HUES48 (cell line): Measurements from ENCODE around the gene IFI44.

Source experiments
- H3K27ac ChIP-seq: one replicate; pipeline ENCODE4 v1.7.0; 2013; ENCODE audit warnings: low read depth, low read length, inconsistent platforms
- H3K27me3 ChIP-seq: 2 replicates; pipeline ENCODE4 v1.6.1; 2013; ENCODE audit warnings: mild to moderate bottlenecking, low read length; ENCODE audit not compliant: control insufficient read depth, insufficient read depth
- H3K36me3 ChIP-seq: 2 replicates; pipeline ENCODE4 v1.6.1; 2013; ENCODE audit warnings: low read length; ENCODE audit not compliant: control insufficient read depth, insufficient read depth
- H3K4me1 ChIP-seq: 2 replicates; pipeline ENCODE4 v1.6.1; 2013; ENCODE audit warnings: mild to moderate bottlenecking, low read length; ENCODE audit not compliant: control insufficient read depth, insufficient read depth
- H3K4me3 ChIP-seq: 2 replicates; pipeline ENCODE4 v1.5.1; 2013; ENCODE audit warnings: mild to moderate bottlenecking, low read depth, low read length
- H3K9ac ChIP-seq: 2 replicates; pipeline ENCODE4 v1.6.1; 2013; ENCODE audit warnings: mild to moderate bottlenecking, low read depth, low read length, moderate library complexity
- H3K9me3 ChIP-seq: 2 replicates; pipeline ENCODE4 v1.6.1; 2013; ENCODE audit warnings: low read length; ENCODE audit not compliant: control insufficient read depth, insufficient read depth

The IFI44 gene

DNA sequence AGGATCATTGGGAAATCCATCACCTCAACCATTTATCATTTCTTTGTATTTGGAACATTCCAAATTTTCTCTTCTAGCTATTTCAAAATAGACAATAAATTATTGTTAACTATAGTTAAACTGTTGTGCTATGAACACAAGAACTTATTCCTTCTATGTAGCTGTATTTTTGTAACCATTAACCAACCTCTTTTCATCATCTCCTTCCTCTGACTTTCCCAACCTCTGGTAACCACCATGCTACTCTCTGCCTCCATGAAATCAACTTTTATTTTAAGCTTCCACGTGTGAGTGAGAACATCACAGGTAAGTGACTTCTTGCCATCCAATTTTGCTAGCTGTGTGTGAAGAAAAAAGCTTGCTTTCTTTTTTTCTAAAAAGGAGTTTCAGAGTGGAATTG lies 29.0 kb upstream of the IFI44 start:
- Histone ChIP-seq H3K9ac (no peak overlapping the region), H3K36me3 (no peaks in the 10 kb centered on the region), H3K27ac (no peak overlapping the region), H3K9me3 (no peaks in the 10 kb centered on the region), H3K27me3 (no peaks in the 10 kb centered on the region), H3K4me3 (no peak overlapping the region), H3K4me1 (peaks cover 3% of the 10 kb centered on the region; the same call in 1 of the 2 replicates)

DNA sequence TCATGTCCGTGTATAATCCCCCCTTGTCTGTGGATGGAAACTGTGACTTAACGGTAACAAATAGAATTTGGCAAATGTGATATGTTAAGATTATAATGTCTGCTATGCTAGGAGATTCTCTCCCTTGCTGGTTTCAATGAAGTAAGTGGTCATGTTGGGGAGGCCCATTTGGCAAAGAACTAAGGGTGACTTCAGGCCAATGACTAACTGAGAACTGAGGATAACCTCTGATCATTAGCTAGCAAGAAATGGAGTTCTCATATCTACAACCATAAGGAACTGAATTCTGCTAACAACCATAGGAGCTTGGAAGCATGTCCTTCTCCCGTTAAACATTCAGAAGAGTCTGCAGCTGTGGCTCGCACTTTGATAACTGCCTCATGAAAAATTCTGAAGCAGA lies 27.1 kb upstream of the IFI44 start:
- Histone ChIP-seq H3K4me3 (no peak overlapping the region), H3K4me1 (peaks cover 3% of the 10 kb centered on the region; the same call in 1 of the 2 replicates), H3K9ac (no peak overlapping the region), H3K27ac (no peak overlapping the region), H3K27me3 (no peaks in the 10 kb centered on the region), H3K9me3 (no peaks in the 10 kb centered on the region), H3K36me3 (no peaks in the 10 kb centered on the region)

DNA sequence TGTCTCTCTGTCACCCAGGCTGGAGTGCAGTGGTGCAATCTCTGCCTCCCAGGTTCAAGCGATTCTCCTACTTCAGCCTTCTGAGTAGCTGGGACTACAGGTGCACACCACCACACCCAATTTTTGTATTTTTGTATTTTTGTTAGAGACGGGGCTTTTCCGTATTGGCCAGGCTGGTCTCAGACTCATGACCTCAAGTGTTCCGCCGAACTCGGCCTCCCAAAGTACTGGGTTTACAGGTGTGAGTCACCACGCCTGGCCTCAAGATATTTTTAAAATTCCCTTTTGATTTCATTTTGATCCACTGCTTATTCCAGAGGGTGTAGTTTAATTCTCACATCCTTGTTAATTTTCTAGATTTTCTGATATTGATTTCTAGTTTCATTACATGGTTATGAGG lies 25.6 kb upstream of the IFI44 start:
- Histone ChIP-seq H3K4me3 (no peak overlapping the region), H3K4me1 (peaks cover 3% of the 10 kb centered on the region; the same call in 1 of the 2 replicates), H3K9ac (no peak overlapping the region), H3K9me3 (no peaks in the 10 kb centered on the region), H3K27ac (no peak overlapping the region), H3K36me3 (no peaks in the 10 kb centered on the region), H3K27me3 (no peaks in the 10 kb centered on the region)

DNA sequence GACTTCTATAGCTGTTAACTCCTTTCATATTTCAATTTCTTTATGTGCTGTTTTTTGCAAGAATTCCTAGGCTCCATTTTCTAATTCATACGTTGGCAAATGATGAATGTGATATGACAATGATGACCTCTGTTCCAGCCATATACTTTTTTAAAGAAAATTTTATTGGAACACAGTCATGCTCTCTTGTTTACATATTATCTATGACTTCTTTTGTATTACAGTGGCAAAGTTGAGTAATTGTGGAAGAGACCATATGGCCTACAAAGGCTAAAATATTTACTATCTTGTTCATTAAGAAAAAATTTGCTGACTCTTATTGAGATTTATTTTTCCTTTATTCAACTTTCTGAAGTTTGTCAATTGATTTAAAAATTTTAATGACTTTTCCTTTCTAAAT lies 22.3 kb upstream of the IFI44 start:
- no peaks in the 10 kb centered on the region for H3K9me3 ChIP-seq
- no peaks in the 10 kb centered on the region for H3K36me3 ChIP-seq
- H3K27ac ChIP-seq: no peak overlapping the region
- H3K4me3 ChIP-seq: no peak overlapping the region
- H3K27me3 ChIP-seq: no peaks in the 10 kb centered on the region
- H3K9ac ChIP-seq: no peak overlapping the region
- peaks cover 3% of the 10 kb centered on the region; the same call in 1 of the 2 replicates for H3K4me1 ChIP-seq

DNA sequence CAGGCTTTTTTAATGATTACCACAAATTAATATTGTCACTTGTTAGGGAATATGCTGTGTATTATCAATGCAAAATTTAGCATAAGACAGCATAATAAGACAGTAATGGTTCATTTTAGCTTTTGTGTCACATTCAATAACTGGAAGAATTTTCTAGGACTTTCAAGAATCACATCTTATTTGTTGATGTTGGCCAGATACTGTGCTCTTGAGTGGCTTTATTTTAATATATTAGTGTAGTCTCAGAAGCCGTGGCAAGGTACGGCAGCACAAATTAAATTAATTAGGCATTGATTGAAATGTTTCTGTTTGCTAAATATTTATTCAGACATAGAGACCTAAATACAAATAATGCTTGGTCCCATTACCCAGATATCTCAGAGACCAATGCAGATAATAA lies 19.0 kb upstream of the IFI44 start:
- H3K27ac ChIP-seq: no peak overlapping the region
- no peaks in the 10 kb centered on the region for H3K27me3 ChIP-seq
- no peak overlapping the region for H3K4me3 ChIP-seq
- H3K9ac ChIP-seq: no peak overlapping the region
- no peaks in the 10 kb centered on the region for H3K9me3 ChIP-seq
- H3K36me3 ChIP-seq: no peaks in the 10 kb centered on the region
- no peaks in the 10 kb centered on the region for H3K4me1 ChIP-seq

DNA sequence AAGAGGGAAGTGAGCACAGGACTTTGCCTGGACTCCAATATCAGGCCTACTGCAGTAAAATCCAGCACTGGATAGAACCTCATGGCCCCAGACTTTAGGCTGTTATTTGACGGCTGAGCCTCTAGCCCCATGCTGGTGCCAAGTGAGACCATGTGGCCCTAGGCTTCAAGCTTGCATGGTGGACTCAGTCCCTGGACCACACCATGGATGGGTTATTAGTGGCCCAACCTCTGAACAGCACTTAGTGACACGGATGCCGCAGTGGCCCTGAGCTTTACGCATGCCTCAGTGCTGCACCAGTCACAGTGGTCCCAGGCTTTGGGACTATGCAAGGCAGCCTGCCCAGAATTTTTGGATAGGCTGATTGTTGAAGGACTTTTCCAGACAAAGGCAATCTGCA lies 16.4 kb upstream of the IFI44 start:
- Histone ChIP-seq H3K36me3 (no peaks in the 10 kb centered on the region), H3K4me3 (no peak overlapping the region), H3K27ac (no peak overlapping the region), H3K27me3 (no peaks in the 10 kb centered on the region), H3K4me1 (no peaks in the 10 kb centered on the region), H3K9me3 (no peaks in the 10 kb centered on the region), H3K9ac (no peak overlapping the region)

DNA sequence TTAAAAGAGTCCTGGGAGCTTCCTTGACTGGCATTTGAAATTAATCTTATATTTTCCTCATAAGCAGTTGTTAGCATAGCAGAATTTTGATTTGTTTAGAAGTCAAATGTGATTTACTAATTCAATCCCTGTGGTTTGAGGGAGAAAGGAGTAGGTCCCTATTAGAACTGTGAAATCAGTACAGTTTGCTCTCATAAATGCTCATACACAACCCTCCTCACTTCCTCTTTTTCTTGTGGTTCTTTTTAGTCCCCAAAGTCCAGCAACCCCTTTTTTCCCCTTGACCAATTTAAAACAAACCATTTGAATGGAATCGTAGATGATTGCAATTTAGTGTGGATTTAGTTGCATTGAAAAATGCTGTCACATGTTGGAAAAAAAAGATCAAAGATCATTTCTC lies 9.2 kb upstream of the IFI44 start:
- H3K4me1 ChIP-seq: no peaks in the 10 kb centered on the region
- no peaks in the 10 kb centered on the region for H3K27me3 ChIP-seq
- H3K9me3 ChIP-seq: no peaks in the 10 kb centered on the region
- H3K36me3 ChIP-seq: no peaks in the 10 kb centered on the region
- no peak overlapping the region for H3K9ac ChIP-seq
- no peak overlapping the region for H3K27ac ChIP-seq
- H3K4me3 ChIP-seq: no peak overlapping the region

DNA sequence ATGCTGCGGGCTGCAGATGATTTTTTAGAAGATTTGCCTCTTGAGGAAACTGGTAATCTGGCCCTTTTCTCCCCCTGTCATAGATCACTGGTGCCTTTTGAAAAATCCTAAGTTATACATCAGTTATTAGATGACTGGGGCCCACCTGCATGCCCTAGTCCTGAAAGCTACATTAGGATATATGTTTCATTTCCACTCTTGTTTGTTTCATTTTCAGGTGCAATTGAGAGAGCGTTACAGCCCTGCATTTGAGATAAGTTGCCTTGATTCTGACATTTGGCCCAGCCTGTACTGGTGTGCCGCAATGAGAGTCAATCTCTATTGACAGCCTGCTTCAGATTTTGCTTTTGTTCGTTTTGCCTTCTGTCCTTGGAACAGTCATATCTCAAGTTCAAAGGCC lies 8.1 kb upstream of the IFI44 start:
- no peaks in the 10 kb centered on the region for H3K27me3 ChIP-seq
- H3K4me1 ChIP-seq: no peaks in the 10 kb centered on the region
- H3K27ac ChIP-seq: no peak overlapping the region
- no peak overlapping the region for H3K9ac ChIP-seq
- no peaks in the 10 kb centered on the region for H3K9me3 ChIP-seq
- no peak overlapping the region for H3K4me3 ChIP-seq
- H3K36me3 ChIP-seq: no peaks in the 10 kb centered on the region

DNA sequence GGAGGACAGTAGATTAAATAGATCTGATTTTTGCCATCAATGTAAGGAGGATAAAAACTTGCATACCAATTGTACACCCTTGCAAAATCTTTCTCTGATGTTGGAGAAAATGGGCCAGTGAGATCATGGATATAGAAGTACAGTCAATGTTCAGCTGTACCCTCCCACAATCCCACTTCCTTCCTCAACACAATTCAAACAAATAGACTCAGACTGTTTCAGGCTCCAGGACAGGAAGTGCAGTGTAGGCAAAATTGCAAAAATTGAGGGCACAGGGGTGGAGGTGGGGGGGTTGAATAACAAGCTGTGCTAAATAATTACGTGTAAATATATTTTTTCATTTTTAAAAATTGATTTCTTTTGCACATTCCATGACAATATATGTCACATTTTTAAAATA lies 3.9 kb upstream of the IFI44 start:
- Histone ChIP-seq H3K27ac (no peak overlapping the region), H3K9me3 (peaks cover 8% of the 10 kb centered on the region; the same call in 1 of the 2 replicates), H3K36me3 (no peaks in the 10 kb centered on the region), H3K4me3 (no peak overlapping the region), H3K9ac (no peak overlapping the region), H3K4me1 (no peaks in the 10 kb centered on the region), H3K27me3 (no peaks in the 10 kb centered on the region)

DNA sequence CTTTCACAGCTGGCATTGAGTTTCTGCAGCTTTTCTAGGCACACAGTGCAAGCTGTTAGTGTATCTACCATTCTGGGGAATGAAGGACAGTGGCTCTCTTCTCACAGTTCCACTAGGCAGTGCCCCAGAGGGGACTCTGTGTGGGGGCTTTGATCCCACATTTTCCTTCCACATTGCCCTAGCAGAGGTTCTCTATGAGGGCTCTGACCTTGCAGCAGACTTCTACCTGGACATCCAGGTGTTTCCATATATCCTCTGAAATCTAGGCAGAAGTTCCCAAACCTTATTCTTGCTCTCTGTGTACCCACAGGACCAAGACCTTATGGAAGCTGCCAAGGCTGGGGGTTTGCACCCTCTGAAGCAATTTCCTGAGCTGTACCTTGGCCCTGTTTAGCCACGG lies 2.4 kb upstream of the IFI44 start:
- H3K9ac ChIP-seq: no peak overlapping the region
- H3K4me3 ChIP-seq: no peak overlapping the region
- H3K27me3 ChIP-seq: no peaks in the 10 kb centered on the region
- H3K36me3 ChIP-seq: no peaks in the 10 kb centered on the region
- peaks cover 8% of the 10 kb centered on the region; the same call in 1 of the 2 replicates for H3K9me3 ChIP-seq
- no peaks in the 10 kb centered on the region for H3K4me1 ChIP-seq
- H3K27ac ChIP-seq: no peak overlapping the region

DNA sequence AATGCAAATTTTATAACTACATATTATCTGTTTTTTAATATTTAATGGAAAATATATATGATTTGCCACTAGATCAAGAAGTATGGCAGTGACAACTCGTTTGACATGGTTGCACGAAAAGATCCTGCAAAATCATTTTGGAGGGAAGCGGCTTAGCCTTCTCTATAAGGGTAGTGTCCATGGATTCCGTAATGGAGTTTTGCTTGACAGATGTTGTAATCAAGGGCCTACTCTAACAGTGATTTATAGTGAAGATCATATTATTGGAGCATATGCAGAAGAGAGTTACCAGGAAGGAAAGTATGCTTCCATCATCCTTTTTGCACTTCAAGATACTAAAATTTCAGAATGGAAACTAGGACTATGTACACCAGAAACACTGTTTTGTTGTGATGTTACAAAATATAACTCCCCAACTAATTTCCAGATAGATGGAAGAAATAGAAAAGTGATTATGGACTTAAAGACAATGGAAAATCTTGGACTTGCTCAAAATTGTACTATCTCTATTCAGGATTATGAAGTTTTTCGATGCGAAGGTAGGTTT lies 556 bp downstream of the IFI44 start:
- no peak overlapping the region for H3K4me3 ChIP-seq
- H3K27ac ChIP-seq: no peak overlapping the region
- no peaks in the 10 kb centered on the region for H3K36me3 ChIP-seq
- H3K27me3 ChIP-seq: peaks cover 2% of the 10 kb centered on the region; the same call in 1 of the 2 replicates
- no peak overlapping the region for H3K9ac ChIP-seq
- peaks cover 8% of the 10 kb centered on the region; the same call in 1 of the 2 replicates for H3K9me3 ChIP-seq
- no peaks in the 10 kb centered on the region for H3K4me1 ChIP-seq

DNA sequence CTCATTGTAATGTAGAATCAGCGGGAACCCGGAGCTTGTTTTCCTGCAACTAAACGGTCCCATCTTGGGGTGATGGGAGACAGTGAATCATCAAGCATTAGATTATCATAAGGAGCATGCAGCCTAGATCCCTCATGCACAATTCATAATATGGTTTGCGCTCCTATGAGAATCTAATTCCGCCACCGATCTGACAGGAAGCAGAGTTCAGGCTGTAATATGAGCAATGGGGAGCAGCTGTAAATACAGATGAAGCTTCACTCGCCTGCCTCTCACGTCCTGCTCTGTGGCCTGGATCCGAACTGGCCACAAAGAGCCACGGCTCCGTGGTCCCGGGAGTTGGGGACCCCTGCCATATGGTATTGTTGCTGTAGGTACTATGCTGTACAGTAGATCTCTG lies 1.6 kb downstream of the IFI44 start:
- Histone ChIP-seq H3K36me3 (no peaks in the 10 kb centered on the region), H3K4me1 (no peaks in the 10 kb centered on the region), H3K27ac (no peak overlapping the region), H3K27me3 (peaks cover 9% of the 10 kb centered on the region), H3K4me3 (no peak overlapping the region), H3K9ac (no peak overlapping the region), H3K9me3 (peaks cover 8% of the 10 kb centered on the region; the same call in 1 of the 2 replicates)
